Activated naive CD4-positive, alpha-beta T cell treated with anti-CD3 and anti-CD28 coated beads, Interleukin-2, amount 50 U/mL, for 16 hours (primary cell): ENCODE data around the gene CACNA1S.

Source experiments
- DNase-seq: peaks from one replicate; pipeline ENCODE4 v3.0.0-alpha.2; 2020

Gene CACNA1S

GRCh38 chr1:201008666-201009360 lies 103.4 kb downstream of the CACNA1S start:
- no peak for DNase-seq

DNA sequence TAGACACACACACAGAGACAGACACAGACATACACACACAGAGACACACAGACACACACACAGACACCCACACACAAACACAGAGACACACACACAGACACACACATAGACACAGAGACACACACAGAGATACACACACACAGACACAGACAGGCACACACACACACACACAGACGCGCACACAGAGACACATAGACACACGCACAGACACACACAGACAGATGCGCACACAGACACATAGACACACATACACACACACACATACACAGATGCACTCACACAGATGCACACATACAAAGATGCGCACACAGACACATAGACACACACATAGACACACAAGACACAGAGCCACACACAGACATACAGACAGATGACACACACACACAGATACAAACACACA lies 104.7 kb downstream of the CACNA1S start:
- DNase-seq, result no peak

DNA sequence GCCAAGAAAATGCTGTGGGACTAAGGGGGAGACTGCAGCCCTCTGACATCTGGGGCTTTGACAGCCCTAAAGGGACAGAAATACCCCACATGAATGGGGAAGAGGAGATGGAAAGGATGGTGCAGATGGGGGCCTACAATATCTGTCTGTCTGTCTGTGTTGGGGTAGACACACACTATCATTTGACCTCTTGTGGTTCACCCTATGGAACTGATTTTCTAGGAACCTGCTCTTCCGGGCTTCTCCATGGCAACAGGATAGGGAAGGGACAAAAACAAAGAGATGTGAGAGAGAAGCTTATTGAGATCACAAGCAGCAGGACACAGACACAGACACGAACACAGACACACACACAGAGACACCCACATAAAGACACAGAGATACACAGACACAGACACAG lies 105.8 kb downstream of the CACNA1S start:
- DNase-seq, result no peak

- no peak for DNase-seq
Observed at GRCh38 chr1:201004732-201005131, 107.5 kb downstream of the CACNA1S start.

- DNase-seq, result no peak
Observed at GRCh38 chr1:201004154-201004553, 108.1 kb downstream of the CACNA1S start.

- no peak for DNase-seq
Observed at GRCh38 chr1:201002510-201002909, 109.7 kb downstream of the CACNA1S start.

GRCh38 chr1:201001962-201002361 lies 110.3 kb downstream of the CACNA1S start:
- DNase-seq, result no peak

DNA sequence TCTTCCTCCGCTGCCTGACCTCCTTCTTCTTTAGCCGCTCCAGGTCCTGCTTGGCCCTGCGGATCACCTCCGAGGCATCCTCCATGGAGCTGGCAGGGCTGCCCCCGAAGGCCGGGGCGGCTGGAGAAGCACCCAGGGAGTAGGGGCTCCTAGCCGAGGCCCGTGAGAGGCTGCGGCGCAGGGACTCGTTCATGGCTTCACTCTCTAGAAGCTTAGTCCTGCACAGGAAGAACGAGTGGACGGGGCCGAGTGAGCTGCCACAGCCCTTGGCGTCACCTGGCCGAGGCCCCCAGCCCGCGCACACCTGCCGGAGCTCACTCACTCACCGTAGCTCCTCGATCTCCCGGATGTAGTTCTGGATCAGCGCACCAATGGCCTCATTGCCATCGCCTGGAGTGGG lies 111.8 kb downstream of the CACNA1S start:
- DNase-seq, result no peak

GRCh38 chr1:200999667-201000066 lies 112.6 kb downstream of the CACNA1S start:
- DNase-seq, result no peak

- DNase-seq, result no peak
Observed at GRCh38 chr1:200998323-200998722, 113.9 kb downstream of the CACNA1S start.

DNA sequence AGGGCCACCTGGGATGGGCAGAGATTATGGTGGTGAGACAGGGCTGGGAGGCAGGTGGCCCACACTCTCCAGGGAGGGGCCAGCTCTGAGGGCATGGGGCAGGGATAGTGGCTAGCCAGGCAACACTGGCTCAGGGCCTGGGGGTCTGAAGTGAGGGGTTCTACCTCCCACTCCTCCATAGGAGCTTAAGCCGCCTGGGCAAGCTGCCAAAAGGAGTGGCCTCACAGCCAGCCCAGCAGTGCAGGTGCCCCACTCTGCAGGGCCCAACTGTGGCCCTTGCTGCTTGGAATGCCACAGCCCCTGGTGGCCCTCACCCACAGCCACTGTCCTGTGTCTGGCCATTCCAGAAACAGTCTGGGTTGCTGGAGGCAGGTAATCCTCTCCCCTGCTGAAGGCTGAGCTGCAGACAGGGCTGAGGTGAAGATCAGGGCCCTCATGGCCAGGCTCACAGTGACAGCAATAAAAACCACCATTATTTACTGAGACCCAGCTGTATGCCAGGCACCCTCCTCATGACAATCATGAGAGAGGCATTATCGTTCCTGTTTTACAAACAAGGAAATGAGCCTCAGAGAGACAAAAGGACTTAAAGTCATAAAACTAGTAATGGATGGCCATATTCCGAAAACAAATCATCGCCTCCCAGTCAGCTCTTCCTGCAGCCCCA lies 119.7 kb downstream of the CACNA1S start:
- DNase-seq, result no peak

GRCh38 chr1:200991097-200991614 lies 121.1 kb downstream of the CACNA1S start:
- DNase-seq, result no peak

- no peak for DNase-seq
Observed at GRCh38 chr1:200990114-200990513, 122.1 kb downstream of the CACNA1S start.
